G401 (cell line): ENCODE measurements around the gene HNRNPR. TPM values are rescaled to one million over a fixed set of nuclear protein-coding genes. Genes with fewer than 3 reads are reported as not detected.

Source experiments
- DNase-seq: peaks from one replicate; pipeline ENCODE4 v3.0.0-alpha.2; 2015; ENCODE audit warnings: low spot score
- in situ Hi-C: cut with HindIII; loops from 2 replicates; pipeline ENCODE4 v1.10.0; 2016; ENCODE audit warnings: low sequenced_read_pairs, mixed read lengths
- total RNA-seq: library from RNA; depleted of rRNA; stranded (reverse); fragments of >200 nt; shearing (Covaris generic); gene quantifications from 2 replicates; pipeline ENCODE4 v1.2.3, GENCODE V29; 2014

Gene HNRNPR
- total RNA-seq, 1 experiment from 2014 or later, result 193 TPM

DNA sequence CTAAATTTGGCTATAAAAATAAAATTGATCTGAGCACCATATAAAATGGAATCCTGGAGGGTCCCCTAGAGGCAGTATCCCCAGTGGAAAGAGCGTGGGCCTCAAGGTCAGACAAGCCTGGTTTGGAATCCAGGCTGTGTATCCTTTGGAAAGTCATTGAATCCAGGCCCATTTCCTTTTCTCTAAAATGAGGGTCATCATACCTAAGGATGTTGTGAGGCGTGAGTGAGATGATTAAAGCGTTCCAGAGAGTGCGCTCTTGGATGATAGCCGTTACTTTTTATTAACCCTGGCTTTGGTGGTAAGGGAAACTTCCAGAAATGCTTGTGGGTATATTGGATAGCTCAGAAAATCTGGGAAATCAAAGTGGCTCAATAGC is 26.2 kb upstream of the HNRNPR start:
- in situ Hi-C loops, result no loop called here
- DNase-seq, result no peak

DNA sequence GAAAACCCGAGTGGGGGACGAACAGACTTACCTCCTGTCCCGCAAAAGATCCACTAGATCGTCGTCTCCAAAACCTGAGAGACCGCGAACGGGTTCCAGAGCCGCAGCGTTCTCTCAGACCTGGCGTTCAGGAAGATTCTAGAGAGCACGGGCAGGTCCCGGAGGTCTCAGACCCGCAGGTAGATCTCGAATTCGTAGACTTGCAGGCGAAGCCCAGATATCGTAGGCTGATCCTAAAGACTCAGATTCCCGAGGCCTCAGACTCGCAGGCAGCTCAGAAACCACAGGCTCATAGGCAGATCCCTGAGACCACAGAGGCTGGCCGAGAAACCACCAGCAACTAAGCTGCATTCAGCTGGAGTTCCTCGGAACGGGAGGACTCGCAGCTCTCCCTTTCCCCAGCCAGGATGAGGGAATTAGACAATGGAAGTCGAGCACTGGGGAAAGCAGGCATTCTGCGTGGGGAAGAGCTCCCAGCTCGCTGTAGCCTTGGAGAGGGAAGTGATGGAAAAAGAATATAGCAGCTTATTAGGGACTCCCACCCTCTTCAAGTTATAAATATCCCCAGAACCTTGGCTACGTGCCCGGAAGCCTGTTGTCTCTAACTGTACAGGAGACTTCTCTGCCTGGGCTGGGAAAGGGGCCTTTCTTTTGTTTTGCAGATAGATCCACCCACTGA is 25.4 kb upstream of the HNRNPR start, which contains the start of gene ZNF436:
Gene ZNF436, minus strand, starts transcription at position 502 of the 679 bp plus-strand sequence. CDS start 1,831 bp downstream, outside the sequence.
- DNase-seq, result peak; percentile 70

DNA sequence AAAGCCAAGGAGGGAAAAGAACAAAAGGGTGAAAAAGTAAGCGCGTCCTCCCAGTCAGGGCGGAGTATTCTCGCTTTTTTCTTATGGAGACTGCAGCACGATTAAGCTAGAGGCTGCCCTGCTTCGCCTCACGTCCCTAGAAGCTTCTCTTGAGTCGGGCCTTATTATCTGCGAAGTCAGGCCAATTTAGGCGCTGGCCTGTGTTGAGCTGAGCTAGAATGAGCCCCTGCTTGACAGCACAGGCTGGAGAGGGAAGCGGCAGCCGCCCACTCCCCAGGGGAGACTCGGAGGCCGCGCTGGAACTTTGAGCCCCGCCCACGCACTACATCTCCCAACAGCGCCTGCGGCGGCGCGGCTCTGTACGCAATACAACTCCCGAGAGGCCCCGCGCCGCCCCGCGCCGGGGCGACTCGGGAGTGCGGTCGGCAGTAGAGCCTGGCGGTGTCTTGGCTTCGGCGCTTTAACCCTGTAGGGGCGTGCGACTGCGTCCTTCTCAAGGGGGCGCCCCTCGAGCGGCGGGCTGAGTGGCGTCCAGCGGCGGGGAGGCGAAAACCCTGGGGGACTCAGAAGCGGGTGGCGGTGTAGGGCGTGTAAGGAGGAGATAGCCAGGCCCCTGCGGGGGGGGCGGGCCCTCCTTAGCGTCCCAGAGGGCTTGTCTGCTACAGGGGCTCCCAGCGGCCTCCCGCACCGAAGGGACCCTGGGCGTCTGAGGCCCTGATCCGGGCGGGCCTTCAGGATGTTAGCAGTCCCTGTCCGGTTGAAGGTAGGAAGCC is 24.7 kb upstream of the HNRNPR start:
- in situ Hi-C loops, result no loop called here
- peak; percentile 88 for DNase-seq

More for the DNA sequence above, 25.4 kb upstream of the HNRNPR start, which contains the start of gene ZNF436:
- in situ Hi-C loops, result no loop called here

DNA sequence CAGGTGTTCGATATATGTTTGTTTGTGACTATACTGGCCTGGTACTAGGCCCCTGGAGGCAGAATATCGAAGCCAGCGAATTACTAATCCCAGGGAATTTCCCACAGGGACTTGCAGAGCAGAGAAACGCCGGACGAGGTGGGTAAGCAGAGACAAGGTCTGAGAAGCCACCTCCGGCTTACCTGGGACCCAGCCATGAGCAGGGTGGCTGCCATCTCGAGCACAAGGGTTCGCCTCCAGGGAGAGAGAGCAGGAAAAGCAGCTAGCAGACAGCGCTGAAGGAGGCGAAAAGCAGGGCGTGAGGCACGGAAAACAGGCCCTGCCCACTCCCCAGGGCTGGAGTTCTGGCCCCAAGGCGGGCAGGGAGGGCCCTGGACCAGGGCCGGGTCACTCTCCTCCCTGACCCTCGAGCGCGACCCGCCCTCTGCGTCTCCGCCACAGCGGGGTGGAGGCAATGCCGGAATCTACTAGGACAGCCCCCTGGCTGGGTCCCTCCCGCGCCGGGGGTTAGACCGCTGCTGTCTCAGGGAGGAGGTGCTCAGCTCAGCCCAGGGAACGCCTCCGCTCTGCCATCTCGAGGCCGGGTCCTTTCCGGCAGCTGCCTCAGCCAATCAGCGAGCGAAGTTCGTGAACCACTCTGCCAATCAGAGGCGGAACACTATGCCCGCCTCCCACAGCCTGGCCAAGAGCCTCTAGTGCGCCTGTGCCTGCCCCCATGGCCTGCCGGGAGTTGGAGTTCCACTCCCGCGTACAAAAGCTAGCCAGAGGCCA is 23.9 kb upstream of the HNRNPR start:
- in situ Hi-C loops, result no loop called here
- peak; percentile 99 for DNase-seq

DNA sequence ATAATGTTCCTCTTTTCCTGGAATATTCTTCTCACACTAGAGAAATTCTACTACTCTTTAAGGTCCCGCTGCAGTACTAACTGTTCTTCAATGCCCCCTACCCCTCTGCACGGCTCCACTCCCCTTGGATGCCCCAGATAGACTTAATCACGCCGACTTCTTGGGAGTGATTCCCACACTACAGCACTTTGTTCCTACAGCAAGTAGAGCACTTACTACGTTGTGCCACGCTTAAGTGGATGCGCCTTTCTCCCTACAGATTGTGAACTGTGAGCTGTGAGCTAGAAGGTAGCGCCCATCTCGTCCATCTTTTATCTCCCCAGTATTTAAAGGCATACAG is 23.3 kb upstream of the HNRNPR start:
- in situ Hi-C loops, result no loop called here

DNA sequence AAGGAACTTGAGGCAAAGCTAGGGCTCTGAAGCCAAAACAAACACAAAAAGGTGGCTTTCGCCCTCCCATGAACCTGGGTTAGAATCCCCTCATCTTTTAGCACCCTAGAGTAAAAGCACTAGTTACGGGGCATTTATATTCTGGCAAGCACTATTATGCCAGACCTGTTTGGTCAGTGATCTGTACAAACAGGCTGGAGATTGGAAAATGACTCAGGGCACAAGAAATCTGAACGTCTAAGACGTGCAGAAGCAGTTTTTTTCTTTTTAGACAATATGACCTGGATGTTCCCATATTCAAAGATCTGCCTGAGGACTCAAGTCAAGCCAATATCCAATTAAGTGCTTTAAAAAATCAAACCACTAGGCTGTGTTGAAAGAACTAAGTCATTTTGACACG is 22.5 kb upstream of the HNRNPR start:
- in situ Hi-C loops, result no loop called here
- DNase-seq, result no peak

More for the DNA sequence above, 23.3 kb upstream of the HNRNPR start:
- no peak for DNase-seq

DNA sequence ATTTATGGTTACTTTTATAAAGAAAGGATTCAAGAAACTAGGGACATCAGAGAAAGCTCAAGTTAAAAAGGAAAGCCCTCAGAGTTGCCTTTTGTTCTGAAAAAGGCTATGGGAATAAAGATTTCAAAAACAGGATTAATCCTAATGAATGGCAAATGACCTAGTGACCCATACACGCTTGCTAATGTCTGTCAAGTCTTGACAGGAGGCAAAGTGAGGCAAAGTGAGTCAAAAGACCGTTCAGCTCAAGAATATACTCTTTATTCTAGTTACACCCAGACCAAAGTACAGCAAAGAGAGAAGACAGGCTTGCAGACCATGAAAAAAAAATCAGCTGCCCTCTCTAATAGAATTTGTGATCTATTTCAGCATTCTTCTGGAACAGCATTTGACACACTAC is 22.1 kb upstream of the HNRNPR start:
- no peak for DNase-seq
- in situ Hi-C loops, result no loop called here

DNA sequence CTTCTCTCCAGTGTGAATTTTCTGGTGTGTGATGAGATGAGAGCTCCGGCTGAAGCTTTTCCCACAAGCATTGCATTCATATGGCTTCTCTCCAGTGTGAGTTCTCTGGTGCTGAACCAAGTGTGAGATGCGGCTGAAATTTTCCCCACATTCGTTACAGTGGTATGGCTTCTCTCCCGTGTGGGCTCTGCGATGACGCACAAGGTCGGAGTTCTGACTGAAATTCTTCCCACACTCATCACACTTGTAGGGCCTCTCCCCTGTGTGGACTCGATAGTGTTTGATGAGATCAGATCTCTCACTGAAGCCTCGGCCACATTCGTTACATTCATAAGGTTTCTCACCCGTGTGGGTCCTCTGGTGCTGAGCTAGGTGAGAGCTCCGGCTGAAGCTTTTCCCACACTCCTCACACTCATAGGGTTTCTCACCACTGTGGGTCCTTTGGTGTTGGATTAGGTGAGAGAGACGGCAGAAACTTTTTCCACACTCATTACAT is 18.2 kb upstream of the HNRNPR start:
- in situ Hi-C loops, result no loop called here
- no peak for DNase-seq

DNA sequence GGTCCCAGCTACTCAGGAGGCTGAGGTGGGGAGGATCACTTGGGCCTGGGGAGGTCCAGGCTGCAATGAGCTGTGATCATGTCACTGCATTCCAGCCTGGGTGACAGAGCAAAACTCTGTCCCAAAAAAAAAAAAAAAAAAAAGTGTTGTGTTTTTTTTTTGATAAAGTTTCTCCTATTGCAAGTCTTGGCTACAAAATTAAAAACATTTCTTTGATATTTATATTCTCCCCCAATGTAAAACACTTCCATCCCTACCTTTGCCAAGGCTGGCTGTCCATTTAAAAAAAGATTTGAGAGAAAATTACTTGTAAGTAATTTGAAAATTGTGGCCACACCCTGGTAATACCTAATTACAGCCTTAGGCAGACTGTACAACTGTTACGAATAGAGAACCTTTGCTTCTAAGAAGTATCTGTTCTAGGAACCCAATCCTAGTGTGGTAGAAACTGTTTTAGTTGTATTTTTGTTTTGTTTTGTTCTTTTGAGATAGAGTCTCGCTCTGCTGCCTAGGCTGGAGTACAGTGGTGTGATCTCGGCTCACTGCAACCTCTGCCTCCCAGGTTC is 14.3 kb upstream of the HNRNPR start:
- in situ Hi-C loops, result no loop called here
- no peak for DNase-seq

DNA sequence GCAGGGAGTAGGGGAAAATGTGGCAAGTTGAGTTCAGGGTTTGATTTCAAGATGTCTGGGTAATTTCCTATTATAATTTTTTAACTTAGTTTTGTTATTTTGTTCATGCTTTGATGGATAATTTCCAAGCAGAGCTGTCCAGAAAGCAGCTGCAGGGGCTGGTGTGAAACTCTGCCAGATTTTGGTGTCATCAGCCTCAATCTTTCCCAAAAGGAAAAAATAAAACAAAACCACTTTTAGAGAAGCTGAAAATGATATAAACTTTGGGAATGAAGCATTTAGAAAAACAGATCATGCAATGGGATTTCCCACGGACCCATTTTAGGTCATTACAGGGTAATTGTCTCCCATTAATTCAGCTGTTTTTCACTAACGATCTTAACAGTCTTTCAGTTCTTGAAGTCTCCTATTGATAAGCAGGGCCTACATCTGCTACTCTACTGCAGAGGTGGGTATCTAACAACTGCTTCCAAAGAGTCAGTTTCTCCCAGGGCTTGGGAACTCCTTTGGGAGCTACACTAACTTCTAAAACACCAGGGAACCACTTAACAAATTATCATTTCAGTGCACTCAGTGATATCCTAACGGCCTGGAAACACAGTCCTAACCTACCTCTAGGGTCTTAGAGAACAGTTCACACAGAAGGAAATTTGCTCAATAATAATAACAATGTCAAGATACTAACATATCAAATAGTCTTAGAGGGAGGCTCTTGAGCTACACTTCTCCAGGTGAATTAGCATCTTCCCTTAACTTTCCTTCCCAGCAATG is 13.2 kb upstream of the HNRNPR start:
- DNase-seq, result no peak
- in situ Hi-C loops, result no loop called here

DNA sequence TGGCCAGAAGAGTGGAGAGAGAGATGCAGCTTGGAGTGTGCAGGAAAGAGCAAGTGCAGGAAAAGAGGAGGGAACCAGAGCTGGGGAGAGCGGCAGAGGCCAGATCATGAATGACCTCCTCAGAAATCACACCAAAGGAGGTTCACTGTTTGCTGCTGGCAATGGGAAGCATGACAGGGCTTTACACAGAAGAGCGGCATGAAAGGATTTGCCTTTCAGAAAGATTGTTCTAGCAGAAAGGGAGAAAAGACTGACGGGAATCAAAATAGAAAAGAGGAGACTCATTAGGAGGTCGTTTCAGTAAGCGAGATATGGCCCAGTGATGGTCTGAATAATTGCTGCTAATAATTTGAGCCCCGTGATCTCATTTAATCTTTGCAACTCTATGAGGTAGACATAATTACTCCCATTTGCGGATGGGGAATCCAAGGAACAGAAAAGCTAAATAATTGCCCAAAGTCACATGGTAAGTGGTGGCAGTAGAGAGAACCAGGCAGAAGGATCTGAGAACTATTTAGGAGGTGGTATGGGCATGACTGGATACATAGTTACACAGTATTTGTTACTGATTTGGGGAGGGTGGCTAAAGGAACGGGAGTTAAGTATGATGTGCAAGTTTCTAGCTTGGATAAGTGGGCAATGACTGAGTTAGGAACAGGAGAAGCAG is 12.5 kb upstream of the HNRNPR start:
- DNase-seq, result no peak
- in situ Hi-C loops, result no loop called here

DNA sequence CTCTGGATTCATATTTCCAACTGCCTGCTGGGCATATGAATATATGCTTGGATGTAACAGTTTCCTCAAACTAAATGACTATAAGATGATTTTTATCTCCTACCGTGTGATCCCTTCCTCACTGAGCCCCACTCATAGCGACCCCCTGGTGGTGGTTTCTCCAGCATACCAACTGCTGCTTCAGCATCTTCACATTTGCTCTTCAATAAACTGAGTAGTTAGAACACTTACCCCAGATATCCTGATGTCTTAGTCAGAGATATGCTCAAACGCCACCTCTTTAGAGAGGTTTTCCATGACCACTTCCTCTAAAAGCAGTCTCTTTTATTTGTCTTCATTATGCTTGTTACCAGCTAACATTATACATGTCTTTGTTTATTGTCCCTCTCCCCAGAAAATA is 10.2 kb upstream of the HNRNPR start:
- no peak for DNase-seq
- in situ Hi-C loops, result no loop called here

DNA sequence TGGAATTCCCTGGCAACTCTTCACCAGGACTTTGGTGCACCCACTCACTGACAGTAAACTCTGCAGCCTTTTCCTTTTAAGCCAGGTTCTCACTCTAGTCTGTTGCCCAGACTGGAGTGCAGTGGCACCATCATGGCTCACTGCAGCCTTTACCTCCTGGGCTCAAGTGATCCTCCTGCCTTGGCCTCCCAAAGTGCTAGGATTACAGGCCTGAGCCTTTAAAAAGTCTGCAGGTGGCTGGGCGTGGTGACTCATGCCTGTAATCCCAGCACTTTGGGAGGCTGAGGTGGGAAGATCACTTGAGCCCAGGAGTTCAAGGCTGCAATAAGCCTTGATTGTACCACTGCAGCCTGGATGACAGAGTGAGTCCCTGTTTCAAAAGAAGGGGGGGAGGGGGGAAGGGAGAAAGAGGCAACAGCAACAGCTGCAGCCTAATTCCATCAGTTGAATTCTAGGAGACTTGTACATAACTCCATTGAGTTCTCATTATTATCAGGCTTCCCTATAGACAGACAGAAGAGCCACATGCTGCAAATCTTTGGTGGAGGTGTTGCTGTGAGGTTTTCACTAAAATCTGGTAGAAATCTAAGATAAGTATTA is 8.1 kb upstream of the HNRNPR start:
- in situ Hi-C loops, result no loop called here
- DNase-seq, result no peak

DNA sequence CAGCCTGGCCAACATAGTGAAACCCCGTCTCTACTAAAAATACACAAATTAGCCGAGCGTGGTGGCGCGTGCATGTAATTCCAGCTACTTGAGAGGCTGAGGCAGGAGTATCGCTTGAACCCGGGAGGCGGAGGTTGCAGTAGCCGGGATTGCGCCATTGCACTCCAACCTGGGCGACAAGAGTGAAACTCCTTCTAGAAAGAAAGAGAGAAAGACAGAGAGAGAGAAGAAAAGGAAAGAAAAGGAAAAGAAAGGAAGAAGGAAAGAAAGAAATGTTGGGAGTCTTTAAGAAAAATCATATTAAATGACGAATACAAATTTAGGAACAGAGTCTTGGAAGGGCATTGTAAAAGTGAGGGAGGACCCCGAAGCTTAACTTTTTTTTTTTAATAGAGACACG is 1.8 kb upstream of the HNRNPR start:
- DNase-seq, result no peak
- in situ Hi-C loops, result no loop called here

DNA sequence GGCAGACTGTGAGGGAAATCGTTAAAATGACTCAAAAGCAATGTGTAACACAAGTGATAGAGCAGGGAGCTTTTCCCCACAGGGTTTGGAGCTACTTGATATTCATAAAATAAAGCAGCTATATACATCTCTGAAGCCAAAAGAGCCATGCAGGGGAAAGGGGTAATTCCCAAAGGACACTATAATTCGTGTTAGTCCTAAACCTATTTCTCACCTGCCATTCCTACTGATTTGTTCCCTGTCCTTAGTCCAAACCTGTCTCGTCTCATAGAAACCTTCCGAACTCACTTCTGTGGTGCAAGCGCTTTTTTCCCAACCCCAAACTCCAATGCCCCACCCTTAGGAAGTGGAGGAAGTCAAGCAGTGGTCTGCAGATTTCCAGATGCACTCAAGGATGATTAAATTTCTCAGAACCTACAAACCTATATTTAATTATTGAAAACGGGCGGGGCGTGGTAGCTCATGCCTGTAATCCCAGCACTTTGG is 946 bp upstream of the HNRNPR start:
- in situ Hi-C loops, result no loop called here
- DNase-seq, result no peak

DNA sequence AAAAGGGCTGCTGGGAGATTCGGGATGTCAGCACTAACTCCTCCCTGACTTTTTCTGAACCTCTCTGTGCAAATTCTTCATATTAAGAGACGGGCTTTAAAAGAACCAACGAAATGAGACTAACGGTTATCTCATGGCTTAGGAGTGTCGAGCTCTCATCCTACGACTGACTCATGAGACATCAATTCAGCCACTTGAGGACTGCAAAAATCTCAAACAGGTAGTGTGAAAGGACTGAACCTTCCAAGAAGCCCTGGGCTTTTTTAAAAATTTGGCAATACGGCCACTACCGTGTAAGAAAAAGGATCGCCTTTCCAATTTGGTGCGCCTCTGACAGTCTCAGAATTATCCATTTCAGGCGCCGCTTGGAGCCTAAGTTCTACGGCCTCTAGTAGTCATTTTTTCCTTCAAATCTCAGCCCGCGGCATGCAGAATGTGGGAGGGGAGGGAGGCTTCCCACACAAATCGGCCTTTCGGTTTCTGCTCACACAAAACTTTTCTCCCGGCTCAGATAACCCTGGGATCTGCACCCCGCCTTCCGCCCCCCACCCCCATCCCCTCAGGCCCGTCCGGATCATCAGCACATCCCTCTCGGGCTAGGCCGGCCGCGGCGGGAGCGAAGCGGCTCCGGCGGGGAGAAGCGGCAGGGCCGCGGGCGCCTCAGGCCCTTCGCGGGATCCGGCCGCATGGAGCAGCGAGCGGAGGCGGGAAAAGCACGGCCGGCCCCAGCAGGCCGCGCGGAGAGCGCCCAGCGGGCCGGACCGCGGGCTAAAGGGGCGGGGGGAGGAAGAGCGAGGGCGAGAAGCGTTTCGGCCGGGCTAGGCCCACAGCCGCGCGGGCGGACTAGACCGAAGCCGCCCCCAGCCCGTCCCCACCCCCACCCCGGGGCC is 618 bp downstream of the HNRNPR start:
- in situ Hi-C loops, result no loop called here
- DNase-seq, result peak; percentile 25
